Panc1 (cell line): ENCODE data around the gene SCP2.
"Not testable (repeated sequence)": the region's sequence is repeated elsewhere in the genome, so short reads cannot be mapped to it uniquely, and the experiment has no call there.

ENCODE experiments used
- CTCF ChIP-seq: fragments of 450-650 bp; IDR thresholded peaks from 2 replicates; pipeline ENCODE4 v1.5.1; 2017; ENCODE audit warnings: mild to moderate bottlenecking
- TCF7L2 ChIP-seq: IDR thresholded peaks from 2 replicates; pipeline ENCODE4 v1.6.1; 2011; ENCODE audit warnings: mild to moderate bottlenecking, low read depth, low read length, inconsistent platforms

DNA sequence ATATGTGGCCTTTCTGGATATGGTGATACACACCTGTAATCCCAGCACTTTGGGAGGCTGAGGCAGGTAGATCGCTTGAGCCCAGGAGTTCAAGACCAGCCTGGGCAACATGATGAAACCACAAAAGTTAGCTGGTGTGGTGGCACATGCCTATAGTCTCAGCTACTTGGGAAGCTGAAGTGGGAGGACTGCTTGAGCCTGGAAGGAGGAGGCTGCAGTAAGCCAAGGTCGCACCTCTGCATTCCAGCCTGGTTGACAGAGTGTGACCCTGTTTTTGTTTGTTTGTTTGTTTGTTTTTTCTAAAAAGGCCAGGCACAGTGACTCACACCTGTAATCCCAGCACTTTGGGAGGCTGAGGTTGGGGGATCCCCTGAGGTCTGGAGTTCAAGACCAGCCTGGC, 42.2 kb downstream of the SCP2 start:
- TF ChIP-seq CTCF, TCF7L2: not testable (repeated sequence)
